ENCODE measurements around the gene TBC1D26. TPM values are rescaled to one million over a fixed set of nuclear protein-coding genes. Genes with fewer than 3 reads are reported as not detected.
"Not testable (repeated sequence)": the region's sequence is repeated elsewhere in the genome, so short reads cannot be mapped to it uniquely, and the experiment has no call there.

Gene TBC1D26
- total RNA-seq, 2 experiments from 2014 or later: 0.57 to 0.69 TPM

GRCh38 chr17:15768865-15769533 lies 36.9 kb downstream of the TBC1D26 start:
- H3K27me3 Mint-ChIP-seq (ENCODE audit: low read depth); H3K4me3 Mint-ChIP-seq; H3K9me3 Mint-ChIP-seq; H3K36me3 Mint-ChIP-seq (ENCODE audit: low read depth); CTCF ChIA-PET; H3K4me1 Mint-ChIP-seq (ENCODE audit: low read depth); intact Hi-C loops (cut with micrococcal nuclease); H3K27ac Mint-ChIP-seq; DNase-seq: not testable (repeated sequence)

DNA sequence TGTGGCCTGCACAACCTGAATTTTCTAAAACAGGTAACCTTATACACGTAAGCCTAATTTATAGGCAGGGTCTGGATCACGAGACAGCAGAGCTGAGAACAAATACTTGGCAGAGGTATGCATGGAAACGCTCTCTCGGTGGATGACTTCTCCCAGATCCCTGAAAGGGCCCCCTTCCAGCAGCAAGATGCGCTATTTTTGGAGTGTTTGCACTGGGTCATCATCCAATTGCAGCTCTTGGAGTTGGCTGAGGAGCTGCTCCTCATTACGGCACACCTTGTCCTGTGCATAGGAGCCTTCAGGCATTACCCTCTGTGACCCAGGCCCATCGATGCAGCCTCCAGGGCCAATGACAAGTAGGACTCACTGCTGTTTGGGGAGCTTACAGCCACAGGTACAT lies 38.6 kb downstream of the TBC1D26 start:
- DNase-seq; CTCF ChIA-PET; H3K36me3 Mint-ChIP-seq (ENCODE audit: low read depth); H3K9me3 Mint-ChIP-seq; H3K27ac Mint-ChIP-seq; H3K27me3 Mint-ChIP-seq (ENCODE audit: low read depth); H3K4me3 Mint-ChIP-seq; intact Hi-C loops (cut with micrococcal nuclease); H3K4me1 Mint-ChIP-seq (ENCODE audit: low read depth): not testable (repeated sequence)

GRCh38 chr17:15776871-15777270 lies 44.8 kb downstream of the TBC1D26 start:
- Mint-ChIP-seq H3K9me3 (peaks cover 23% of the 10 kb centered on the region), H3K27ac (no peak overlapping the region), H3K36me3 (ENCODE audit: low read depth) (peaks cover 2% of the 10 kb centered on the region), H3K27me3 (ENCODE audit: low read depth) (peaks cover 18% of the 10 kb centered on the region), H3K4me1 (ENCODE audit: low read depth) (no peaks in the 10 kb centered on the region), H3K4me3 (no peak overlapping the region)
- DNase-seq: no peak
- intact Hi-C loops (cut with micrococcal nuclease): no loop called here
- CTCF ChIA-PET: no interaction called here

- DNase-seq: no peak
- Mint-ChIP-seq H3K36me3 (ENCODE audit: low read depth) (peaks cover 2% of the 10 kb centered on the region), H3K4me1 (ENCODE audit: low read depth) (no peaks in the 10 kb centered on the region), H3K27me3 (ENCODE audit: low read depth) (peaks cover 23% of the 10 kb centered on the region), H3K4me3 (no peak overlapping the region), H3K27ac (no peak overlapping the region), H3K9me3 (peaks cover 23% of the 10 kb centered on the region)
- intact Hi-C loops (cut with micrococcal nuclease): no loop called here
- CTCF ChIA-PET: no interaction called here
These were observed 45.2 kb downstream of the TBC1D26 start for GRCh38 chr17:15777297-15777696.

DNA sequence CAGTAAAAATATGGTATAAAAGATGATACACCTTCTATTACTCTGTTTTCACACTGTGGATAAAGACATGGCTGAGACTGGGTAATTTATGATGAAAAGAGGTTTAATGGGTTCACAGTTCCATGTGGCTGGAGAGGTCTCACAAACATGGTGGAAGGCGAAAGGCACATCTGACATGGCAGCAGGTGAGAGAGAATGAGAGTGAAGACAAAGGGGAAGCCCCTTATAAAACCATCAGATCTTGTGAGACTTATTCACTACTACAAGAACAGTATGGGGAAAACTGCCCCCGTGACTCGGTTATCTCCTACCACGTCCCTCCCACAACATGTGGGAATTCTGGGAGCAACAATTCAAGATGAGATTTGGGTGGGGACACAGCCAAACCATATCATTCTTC lies 45.6 kb downstream of the TBC1D26 start:
- intact Hi-C loops (cut with micrococcal nuclease): no loop called here
- Mint-ChIP-seq H3K9me3 (peaks cover 23% of the 10 kb centered on the region), H3K4me1 (ENCODE audit: low read depth) (no peaks in the 10 kb centered on the region), H3K36me3 (ENCODE audit: low read depth) (peaks cover 2% of the 10 kb centered on the region), H3K27me3 (ENCODE audit: low read depth) (peaks cover 25% of the 10 kb centered on the region), H3K4me3 (no peak overlapping the region), H3K27ac (no peak overlapping the region)
- CTCF ChIA-PET: no interaction called here
- DNase-seq: no peak

- Mint-ChIP-seq H3K4me1 (ENCODE audit: low read depth) (peaks cover 3% of the 10 kb centered on the region), H3K27me3 (ENCODE audit: low read depth) (peaks cover 36% of the 10 kb centered on the region), H3K36me3 (ENCODE audit: low read depth) (peaks cover 2% of the 10 kb centered on the region), H3K4me3 (no peak overlapping the region), H3K27ac (no peak overlapping the region), H3K9me3 (peaks cover 23% of the 10 kb centered on the region)
- intact Hi-C loops (cut with micrococcal nuclease): no loop called here
- DNase-seq: no peak
- CTCF ChIA-PET: no interaction called here
These were observed 47.0 kb downstream of the TBC1D26 start for GRCh38 chr17:15779119-15779518.

DNA sequence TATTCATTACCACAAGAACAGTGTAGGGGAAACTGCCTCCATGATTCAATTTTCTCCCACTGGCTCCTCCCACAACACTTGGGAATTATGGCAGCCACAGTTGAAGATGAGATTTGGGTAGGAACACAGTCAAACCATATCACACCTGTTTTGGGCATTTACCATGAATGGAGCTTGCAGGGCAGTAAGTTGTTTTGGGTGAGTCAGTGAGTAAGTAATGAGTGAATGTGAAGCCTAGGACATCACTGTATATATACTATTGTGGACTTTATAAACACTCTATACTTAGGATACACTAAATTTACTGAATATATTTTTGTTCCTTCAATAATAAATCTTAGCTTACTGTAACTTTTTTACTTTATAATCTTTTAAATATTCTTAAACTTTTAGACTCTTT lies 48.1 kb downstream of the TBC1D26 start:
- Mint-ChIP-seq H3K4me3 (no peak overlapping the region), H3K27me3 (ENCODE audit: low read depth) (peaks cover 43% of the 10 kb centered on the region), H3K27ac (no peak overlapping the region), H3K9me3 (peaks cover 18% of the 10 kb centered on the region), H3K36me3 (ENCODE audit: low read depth) (peaks cover 2% of the 10 kb centered on the region), H3K4me1 (ENCODE audit: low read depth) (peaks cover 3% of the 10 kb centered on the region)
- intact Hi-C loops (cut with micrococcal nuclease): no loop called here
- no peak for DNase-seq
- CTCF ChIA-PET: no interaction called here

DNA sequence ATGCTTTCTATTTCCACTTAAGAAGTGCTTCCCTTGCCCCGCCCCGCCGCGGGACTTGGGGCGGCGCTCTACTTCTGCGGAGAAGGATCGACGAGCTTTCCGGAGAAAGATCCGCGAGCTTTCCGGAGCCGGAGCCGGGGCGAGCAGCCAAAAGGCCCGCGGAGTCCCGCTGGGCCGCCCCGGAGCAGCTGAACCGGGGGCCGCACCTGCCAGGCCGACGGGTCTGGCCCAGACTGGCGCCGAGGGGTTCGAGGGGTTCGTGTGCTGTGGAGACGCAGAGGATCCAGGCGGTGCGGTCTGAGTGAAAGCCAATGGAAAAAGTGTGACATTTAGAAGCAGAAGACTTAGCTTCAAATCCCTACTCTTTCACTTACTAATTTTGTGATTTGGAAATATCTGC lies 50.8 kb downstream of the TBC1D26 start:
- H3K36me3 Mint-ChIP-seq (ENCODE audit: low read depth): peaks cover 2% of the 10 kb centered on the region
- peaks cover 12% of the 10 kb centered on the region for H3K9me3 Mint-ChIP-seq
- H3K4me1 Mint-ChIP-seq (ENCODE audit: low read depth): peaks cover 3% of the 10 kb centered on the region
- no peak overlapping the region for H3K4me3 Mint-ChIP-seq
- intact Hi-C loops (cut with micrococcal nuclease): no loop called here
- H3K27me3 Mint-ChIP-seq (ENCODE audit: low read depth): peaks cover 47% of the 10 kb centered on the region
- CTCF ChIA-PET: no interaction called here
- H3K27ac Mint-ChIP-seq: no peak overlapping the region
- DNase-seq: peak; percentile 8

DNA sequence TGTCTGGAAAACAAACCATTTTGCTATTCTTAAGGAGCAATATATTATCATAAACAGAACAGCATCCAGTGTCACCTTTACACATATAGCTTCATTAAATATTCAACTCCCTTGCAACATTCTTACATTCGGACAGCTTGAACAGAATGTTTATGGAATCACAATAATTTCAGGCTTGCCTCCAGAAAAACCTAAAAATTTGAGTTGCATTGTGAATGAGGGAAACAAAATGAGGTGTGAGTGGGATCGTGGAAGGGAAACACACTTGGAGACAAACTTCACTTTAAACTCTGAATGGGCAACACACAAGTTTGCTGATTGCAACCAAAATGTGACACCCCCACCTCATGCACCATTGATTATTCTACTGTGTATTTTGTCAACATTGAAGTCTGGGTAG lies 51.4 kb downstream of the TBC1D26 start:
- Mint-ChIP-seq H3K27ac (no peak overlapping the region), H3K9me3 (peaks cover 9% of the 10 kb centered on the region), H3K36me3 (ENCODE audit: low read depth) (no peaks in the 10 kb centered on the region), H3K27me3 (ENCODE audit: low read depth) (peaks cover 47% of the 10 kb centered on the region), H3K4me1 (ENCODE audit: low read depth) (peaks cover 3% of the 10 kb centered on the region), H3K4me3 (no peak overlapping the region)
- CTCF ChIA-PET: no interaction called here
- DNase-seq: no peak
- intact Hi-C loops (cut with micrococcal nuclease): no loop called here

DNA sequence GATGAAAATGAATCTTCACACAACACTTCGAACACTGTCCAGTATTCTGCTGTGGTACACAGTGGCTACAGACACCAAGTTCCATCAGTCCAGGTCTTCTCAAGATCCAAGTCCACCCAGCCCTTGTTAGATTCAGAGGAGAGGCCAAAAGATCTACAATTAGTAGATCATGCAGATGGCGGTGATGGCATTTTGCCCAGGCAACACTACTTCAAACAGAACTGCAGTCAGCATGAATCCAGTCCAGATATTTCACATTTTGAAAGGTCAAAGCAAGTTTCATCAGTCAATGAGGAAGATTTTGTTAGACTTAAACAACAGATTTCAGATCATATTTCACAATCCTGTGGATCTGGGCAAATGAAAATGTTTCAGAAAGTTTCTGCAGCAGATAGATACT lies 52.3 kb downstream of the TBC1D26 start:
- H3K36me3 Mint-ChIP-seq (ENCODE audit: low read depth); DNase-seq; H3K9me3 Mint-ChIP-seq; intact Hi-C loops (cut with micrococcal nuclease); H3K4me3 Mint-ChIP-seq; CTCF ChIA-PET; H3K4me1 Mint-ChIP-seq (ENCODE audit: low read depth); H3K27ac Mint-ChIP-seq: not testable (repeated sequence)
- H3K27me3 Mint-ChIP-seq (ENCODE audit: low read depth): peaks cover 44% of the 10 kb centered on the region

- H3K36me3 Mint-ChIP-seq (ENCODE audit: low read depth); H3K4me3 Mint-ChIP-seq; H3K4me1 Mint-ChIP-seq (ENCODE audit: low read depth); CTCF ChIA-PET; intact Hi-C loops (cut with micrococcal nuclease); DNase-seq; H3K27ac Mint-ChIP-seq; H3K9me3 Mint-ChIP-seq: not testable (repeated sequence)
- peaks cover 25% of the 10 kb centered on the region for H3K27me3 Mint-ChIP-seq (ENCODE audit: low read depth)
These were observed 55.4 kb downstream of the TBC1D26 start for GRCh38 chr17:15787363-15788075.

DNA sequence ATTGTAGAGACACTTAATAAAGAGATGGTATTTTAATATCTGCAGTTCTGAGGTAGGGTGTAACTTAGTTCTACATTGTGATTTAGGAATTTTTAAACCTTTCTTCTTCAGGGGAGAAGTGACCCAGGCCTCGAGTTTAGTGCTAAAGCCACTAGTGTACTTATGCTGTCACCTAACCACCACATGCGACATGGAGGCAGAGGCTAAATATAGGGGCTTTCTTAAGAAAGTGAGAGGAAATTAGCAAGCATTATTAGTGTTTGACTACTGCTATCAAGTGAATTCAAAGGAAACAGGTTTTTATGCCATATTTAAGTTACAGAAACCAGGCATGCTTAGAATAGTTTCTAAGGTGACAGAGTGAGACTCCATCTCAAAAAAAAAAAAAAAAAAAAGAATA lies 56.3 kb downstream of the TBC1D26 start:
- CTCF ChIA-PET; H3K27ac Mint-ChIP-seq; DNase-seq; H3K36me3 Mint-ChIP-seq (ENCODE audit: low read depth); H3K4me3 Mint-ChIP-seq; H3K4me1 Mint-ChIP-seq (ENCODE audit: low read depth); intact Hi-C loops (cut with micrococcal nuclease); H3K9me3 Mint-ChIP-seq: not testable (repeated sequence)
- H3K27me3 Mint-ChIP-seq (ENCODE audit: low read depth): peaks cover 22% of the 10 kb centered on the region
